Medulla oblongata (tissue), 1 donor: ENCODE data around the gene PNN.
"Not testable (repeated sequence)": the region's sequence is repeated elsewhere in the genome, so short reads cannot be mapped to it uniquely, and the experiment has no call there.

Experiments
- DNase-seq: peaks from one replicate; pipeline ENCODE4 v3.0.0-alpha.2; 2015; ENCODE audit errors: extremely low spot score

The PNN gene

GRCh38 chr14:39174560-39175444, at the start of gene PNN:
TSS of gene PNN (plus strand) at chr14:39175254. CDS start at chr14:39175280, 26 bp downstream.
- DNase-seq, result peak; percentile 99

- DNase-seq, result not testable (repeated sequence)
These were observed 37.2 kb upstream of the PNN start for GRCh38 chr14:39137835-39138234.

- DNase-seq, result no peak
These were observed 36.6 kb upstream of the PNN start for GRCh38 chr14:39138440-39138839.

- DNase-seq, result no peak
These were observed 34.9 kb upstream of the PNN start for GRCh38 chr14:39140170-39140569.

- not testable (repeated sequence) for DNase-seq
These were observed 33.4 kb upstream of the PNN start for GRCh38 chr14:39141623-39142022.

- not testable (repeated sequence) for DNase-seq
These were observed 31.8 kb upstream of the PNN start for GRCh38 chr14:39143226-39143625.

- no peak for DNase-seq
These were observed 29.6 kb upstream of the PNN start for GRCh38 chr14:39145266-39145966.

- DNase-seq, result no peak
These were observed 20.4 kb upstream of the PNN start for GRCh38 chr14:39154594-39155189.

- no peak for DNase-seq
These were observed 17.6 kb upstream of the PNN start for GRCh38 chr14:39157491-39157890.

- DNase-seq, result no peak
These were observed 16.7 kb upstream of the PNN start for GRCh38 chr14:39158222-39158858.

- no peak for DNase-seq
These were observed 14.6 kb upstream of the PNN start for GRCh38 chr14:39160494-39160893.

GRCh38 chr14:39167797-39168320, 7.2 kb upstream of the PNN start:
- DNase-seq, result not testable (repeated sequence)

GRCh38 chr14:39168591-39168990, 6.5 kb upstream of the PNN start:
- DNase-seq, result no peak

- peak; percentile 36 for DNase-seq
These were observed 5.5 kb upstream of the PNN start for GRCh38 chr14:39169541-39169900.

GRCh38 chr14:39173198-39173597, 1.9 kb upstream of the PNN start:
- no peak for DNase-seq

- DNase-seq, result peak; percentile 19
These were observed 600 bp downstream of the PNN start for GRCh38 chr14:39175445-39176262.

- no peak for DNase-seq
These were observed 1.5 kb downstream of the PNN start for GRCh38 chr14:39176263-39177167.

GRCh38 chr14:39177168-39177545, 2.1 kb downstream of the PNN start:
- no peak for DNase-seq

GRCh38 chr14:39179042-39179441, 4.0 kb downstream of the PNN start:
- no peak for DNase-seq

- no peak for DNase-seq
These were observed 5.5 kb downstream of the PNN start for GRCh38 chr14:39180553-39180952.
